Stomach (tissue), 4 donors: ENCODE data around the gene ANXA9.

Experiments
- POLR2A ChIP-seq, 4 donors: fragments of 450-650 bp; IDR thresholded peaks; one replicate each; pipeline ENCODE4 v1.6.1; 2016; ENCODE audit warnings: antibody characterized with exemption in 4 of 4, control low read depth in 2 of 4, mild to moderate bottlenecking in 1 of 4, moderate library complexity in 1 of 4
- POLR2AphosphoS5 ChIP-seq, 3 donors: sonication (generic); formaldehyde crosslinking; IDR thresholded peaks; one replicate each; pipeline ENCODE4 v1.6.1; 2016; ENCODE audit warnings: antibody characterized with exemption in 3 of 3
- TF ChIP-seq, protein P1 (sequence below), 7 experiments: fragments of 450-650 bp in 4 of 7; fragments of 200-600 bp in 3 of 7; sonication (generic) in 3 of 7; IDR thresholded peaks; one replicate each; pipeline ENCODE4 v1.5.1; 2016 to 2019; ENCODE audit warnings: antibody characterized with exemption in 7 of 7, control low read depth in 2 of 7, mild to moderate bottlenecking in 1 of 7

DNA sequence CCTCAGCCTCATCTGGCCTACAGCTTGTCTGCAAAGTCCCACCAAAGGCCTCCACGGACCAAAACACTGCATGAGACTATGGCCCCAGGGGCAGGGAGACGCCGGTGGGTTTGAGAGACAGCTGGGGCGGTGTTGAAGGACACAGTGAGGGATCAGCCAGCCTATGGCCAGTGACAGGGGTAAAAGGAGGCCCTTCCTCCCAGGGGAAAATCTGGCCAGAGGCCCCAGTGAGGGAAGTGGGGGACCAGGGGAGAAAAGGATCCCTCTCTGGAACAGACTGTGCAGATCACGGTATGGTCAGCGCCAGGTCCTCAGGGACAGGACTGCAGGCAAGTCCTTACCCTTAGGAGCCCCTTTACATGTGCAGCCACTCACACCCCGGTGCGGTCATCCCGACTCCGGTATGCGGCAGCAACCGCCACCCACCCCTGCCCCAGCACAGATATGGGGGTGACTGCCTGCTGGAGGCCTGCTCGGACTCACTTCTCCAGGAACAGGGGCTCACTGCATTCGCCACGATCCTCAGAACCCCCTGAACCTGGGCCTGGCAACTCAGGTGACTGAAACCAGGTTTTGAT is 8.7 kb upstream of the ANXA9 start:
- TF ChIP-seq, protein P1, sequence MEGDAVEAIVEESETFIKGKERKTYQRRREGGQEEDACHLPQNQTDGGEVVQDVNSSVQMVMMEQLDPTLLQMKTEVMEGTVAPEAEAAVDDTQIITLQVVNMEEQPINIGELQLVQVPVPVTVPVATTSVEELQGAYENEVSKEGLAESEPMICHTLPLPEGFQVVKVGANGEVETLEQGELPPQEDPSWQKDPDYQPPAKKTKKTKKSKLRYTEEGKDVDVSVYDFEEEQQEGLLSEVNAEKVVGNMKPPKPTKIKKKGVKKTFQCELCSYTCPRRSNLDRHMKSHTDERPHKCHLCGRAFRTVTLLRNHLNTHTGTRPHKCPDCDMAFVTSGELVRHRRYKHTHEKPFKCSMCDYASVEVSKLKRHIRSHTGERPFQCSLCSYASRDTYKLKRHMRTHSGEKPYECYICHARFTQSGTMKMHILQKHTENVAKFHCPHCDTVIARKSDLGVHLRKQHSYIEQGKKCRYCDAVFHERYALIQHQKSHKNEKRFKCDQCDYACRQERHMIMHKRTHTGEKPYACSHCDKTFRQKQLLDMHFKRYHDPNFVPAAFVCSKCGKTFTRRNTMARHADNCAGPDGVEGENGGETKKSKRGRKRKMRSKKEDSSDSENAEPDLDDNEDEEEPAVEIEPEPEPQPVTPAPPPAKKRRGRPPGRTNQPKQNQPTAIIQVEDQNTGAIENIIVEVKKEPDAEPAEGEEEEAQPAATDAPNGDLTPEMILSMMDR (IDR thresholded peaks at IDR 0.05) = no peak
- no peak for TF ChIP-seq POLR2AphosphoS5 (IDR thresholded peaks at IDR 0.05)
- no peak for TF ChIP-seq POLR2A (IDR thresholded peaks at IDR 0.05)
